RWPE2 (cell line): ENCODE results near the gene MELK.

Source experiments
- ATAC-seq: fragments of 200-7000 bp; cut with Tn5 transposase; 3 replicates; pipeline ENCODE4 v1.9.1; 2021; ENCODE audit warnings: low read depth
- DNase-seq: peaks from one replicate; pipeline ENCODE4 v3.0.0-alpha.2; 2020; ENCODE audit warnings: low spot score
- H3K27ac ChIP-seq: fragments of 450-650 bp; 2 replicates; pipeline ENCODE4 v1.5.1; 2017; ENCODE audit warnings: mild to moderate bottlenecking; ENCODE audit not compliant: poor library complexity, severe bottlenecking
- H3K27me3 ChIP-seq: fragments of 250-450 bp; sonication (Bioruptor Pico); 2 replicates; pipeline ENCODE4 v1.5.1; 2021; ENCODE audit warnings: mild to moderate bottlenecking, moderate library complexity; ENCODE audit not compliant: insufficient read depth, poor library complexity, severe bottlenecking
- H3K36me3 ChIP-seq: fragments of 250-450 bp; sonication (Bioruptor Pico); 2 replicates; pipeline ENCODE4 v1.5.1; 2020; ENCODE audit warnings: low read depth, mild to moderate bottlenecking, moderate library complexity
- H3K4me1 ChIP-seq: fragments of 250-450 bp; sonication (Bioruptor Pico); 2 replicates; pipeline ENCODE4 v1.5.1; 2021; ENCODE audit warnings: mild to moderate bottlenecking, moderate library complexity; ENCODE audit not compliant: insufficient read depth, poor library complexity, severe bottlenecking
- H3K4me3 ChIP-seq: fragments of 250-450 bp; sonication (Bioruptor Pico); 2 replicates; pipeline ENCODE4 v1.5.1; 2021; ENCODE audit warnings: mild to moderate bottlenecking, moderate library complexity; ENCODE audit not compliant: severe bottlenecking
- H3K9me3 ChIP-seq: fragments of 250-450 bp; sonication (Bioruptor Pico); 2 replicates; pipeline ENCODE4 v1.5.1; 2021; ENCODE audit warnings: mild to moderate bottlenecking, moderate library complexity; ENCODE audit not compliant: severe bottlenecking
- CTCF ChIP-seq: fragments of 450-650 bp; IDR thresholded peaks from one replicate; pipeline ENCODE4 v1.5.1; 2017; ENCODE audit warnings: mild to moderate bottlenecking, moderate library complexity; ENCODE audit not compliant: poor library complexity, severe bottlenecking

MELK gene

GRCh38 chr9:36686471-36686870 lies 113.8 kb downstream of the MELK start:
- H3K27me3 ChIP-seq = no peaks in the 10 kb centered on the region
- no peak for DNase-seq
- no peaks in the 10 kb centered on the region for H3K4me1 ChIP-seq
- no peak for TF ChIP-seq CTCF
- no peaks in the 10 kb centered on the region for H3K9me3 ChIP-seq
- no peak for ATAC-seq
- no peak overlapping the region for H3K4me3 ChIP-seq
- H3K27ac ChIP-seq = no peak overlapping the region
- H3K36me3 ChIP-seq = no peaks in the 10 kb centered on the region

GRCh38 chr9:36690412-36691168 lies 117.9 kb downstream of the MELK start:
- H3K27ac ChIP-seq = no peak overlapping the region
- H3K9me3 ChIP-seq = no peaks in the 10 kb centered on the region
- DNase-seq (no peak), ATAC-seq (no peak)
- H3K27me3 ChIP-seq = no peaks in the 10 kb centered on the region
- H3K4me1 ChIP-seq = no peaks in the 10 kb centered on the region
- no peak overlapping the region for H3K4me3 ChIP-seq
- no peak for TF ChIP-seq CTCF
- H3K36me3 ChIP-seq = no peaks in the 10 kb centered on the region

GRCh38 chr9:36691671-36692070 lies 119.0 kb downstream of the MELK start:
- Histone ChIP-seq H3K27ac (no peak overlapping the region), H3K27me3 (no peaks in the 10 kb centered on the region), H3K36me3 (no peaks in the 10 kb centered on the region), H3K9me3 (no peaks in the 10 kb centered on the region), H3K4me1 (no peaks in the 10 kb centered on the region), H3K4me3 (no peak overlapping the region)
- ATAC-seq (no peak), DNase-seq (no peak)
- no peak for TF ChIP-seq CTCF

GRCh38 chr9:36698984-36699383 lies 126.3 kb downstream of the MELK start:
- DNase-seq = no peak
- no peaks in the 10 kb centered on the region for H3K36me3 ChIP-seq
- no peaks in the 10 kb centered on the region for H3K27me3 ChIP-seq
- no peaks in the 10 kb centered on the region for H3K4me1 ChIP-seq
- TF ChIP-seq CTCF = no peak
- H3K4me3 ChIP-seq = no peak overlapping the region
- H3K27ac ChIP-seq = no peak overlapping the region
- ATAC-seq = no peak
- H3K9me3 ChIP-seq = no peaks in the 10 kb centered on the region

GRCh38 chr9:36704148-36704547 lies 131.5 kb downstream of the MELK start:
- no peak overlapping the region for H3K27ac ChIP-seq
- no peaks in the 10 kb centered on the region for H3K27me3 ChIP-seq

More at GRCh38 chr9:36704148-36704547, 131.5 kb downstream of the MELK start:
- DNase-seq (no peak), ATAC-seq (no peak)
- H3K9me3 ChIP-seq = no peaks in the 10 kb centered on the region
- no peak overlapping the region for H3K4me3 ChIP-seq
- H3K36me3 ChIP-seq = no peaks in the 10 kb centered on the region
- H3K4me1 ChIP-seq = no peaks in the 10 kb centered on the region
- no peak for TF ChIP-seq CTCF
